ENCODE results near the gene TMEM72.

DNA sequence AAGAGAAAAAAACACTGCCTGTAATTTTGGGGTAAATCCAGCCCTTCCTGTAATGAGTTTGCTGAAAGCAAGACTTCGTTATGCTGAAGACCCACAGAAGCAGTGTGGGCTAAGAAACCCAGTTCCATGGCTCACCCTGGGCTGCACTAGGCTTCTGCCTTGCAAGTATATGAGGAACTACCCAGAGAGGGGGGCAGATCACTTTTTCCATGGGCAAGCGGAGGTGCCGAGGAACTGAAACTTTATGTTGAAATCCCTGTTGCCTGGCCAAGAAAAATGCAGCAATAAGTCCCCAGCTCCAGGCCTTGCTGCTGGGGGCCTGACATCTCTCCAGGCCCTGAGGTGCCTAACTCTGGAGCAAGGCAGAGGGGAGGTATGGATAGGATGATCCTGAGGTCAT lies 57.0 kb downstream of the TMEM72 start:
- no peak for TF ChIP-seq POLR2A (IDR thresholded peaks at IDR 0.05; ENCODE audit: low read length)
- no peak for TF ChIP-seq GATA1 (IDR thresholded peaks at IDR 0.05; ENCODE audit: low read depth, low read length)

All from erythroblast (primary cell).